ENCODE measurements around the gene SEMA3A.

The SEMA3A gene

GRCh38 chr7:83996879-83997278, 197.7 kb downstream of the SEMA3A start:
- DNase-seq: no peak

- no peak for DNase-seq
Observed at GRCh38 chr7:83987764-83988163, 206.8 kb downstream of the SEMA3A start.

DNA sequence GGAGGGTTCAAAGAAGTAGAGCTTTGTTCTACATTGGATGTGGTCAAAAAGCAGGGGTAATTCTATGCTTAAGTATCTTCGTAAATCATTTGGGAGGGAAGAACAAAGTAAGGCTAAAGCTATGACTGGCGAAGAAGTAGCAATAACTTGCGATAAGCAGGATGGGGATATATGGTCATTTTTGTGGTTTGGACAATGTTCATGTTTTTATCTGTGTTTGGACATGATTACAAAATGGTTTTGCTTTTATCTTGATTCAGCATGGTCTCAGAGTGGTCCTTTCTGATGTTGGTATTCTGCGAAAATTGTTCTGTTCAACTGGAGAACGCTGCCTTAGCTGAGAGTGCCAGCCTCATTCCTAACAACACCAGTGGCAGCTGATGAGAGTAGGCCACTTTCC, 208.8 kb downstream of the SEMA3A start:
- no peak for DNase-seq

DNA sequence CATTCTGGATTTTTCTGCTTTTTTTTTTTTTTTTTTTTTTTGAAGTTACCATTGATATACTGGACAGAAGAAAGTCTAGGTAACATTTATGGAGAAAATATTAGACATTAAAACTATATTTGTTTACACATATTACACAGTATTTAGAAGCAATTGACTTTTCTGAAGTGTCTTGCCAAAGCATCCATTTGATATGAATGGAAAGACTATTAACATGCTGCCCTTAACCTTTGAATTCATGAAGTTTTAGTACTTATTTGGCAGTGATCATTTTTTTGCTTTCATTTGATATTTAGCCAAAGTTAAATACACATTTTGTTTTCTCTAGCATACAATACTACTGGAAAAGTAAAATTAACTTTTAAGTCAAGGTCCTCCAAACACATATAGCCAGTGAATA, 210.0 kb downstream of the SEMA3A start:
- no peak for DNase-seq

DNA sequence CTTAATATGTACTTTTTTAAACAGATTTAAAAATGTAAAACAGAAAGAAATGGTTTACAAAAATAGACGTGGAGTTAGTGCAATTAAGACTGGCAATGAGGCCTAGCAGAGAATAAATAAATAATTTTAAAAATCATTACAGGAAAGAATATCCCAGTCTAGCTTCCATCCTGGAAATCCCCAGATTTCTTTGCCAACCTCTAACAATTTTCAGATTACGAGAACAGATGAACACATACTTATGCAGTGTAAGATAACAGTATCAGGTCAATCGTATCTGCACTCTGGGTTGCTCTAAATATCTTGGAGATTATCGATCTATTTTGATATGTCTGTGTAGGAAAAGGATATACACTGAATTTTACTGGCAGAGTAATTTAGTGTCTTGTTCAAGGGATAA, 210.5 kb downstream of the SEMA3A start:
- no peak for DNase-seq

GRCh38 chr7:83983606-83984005, 211.0 kb downstream of the SEMA3A start:
- no peak for DNase-seq

DNA sequence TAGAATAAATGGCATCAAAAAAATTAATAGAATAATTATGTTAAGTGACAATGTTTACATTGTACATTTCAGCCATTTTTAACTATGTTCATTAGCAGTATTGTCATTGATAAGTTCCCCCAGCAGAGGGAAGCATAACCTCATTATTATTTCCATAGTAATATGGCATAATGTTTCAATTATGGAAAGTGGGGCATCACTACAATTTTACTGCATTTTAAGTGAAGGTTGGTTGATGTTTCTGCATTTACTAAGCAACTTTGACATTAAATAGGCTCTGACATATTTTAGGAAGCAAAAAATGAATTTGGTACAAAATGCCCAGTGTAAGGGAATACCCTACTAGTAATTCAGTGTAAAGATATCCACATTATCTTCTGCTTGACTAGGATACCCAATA, 218.3 kb downstream of the SEMA3A start:
- peak; percentile 4 for DNase-seq

- no peak for DNase-seq
Observed at GRCh38 chr7:83970081-83970480, 224.5 kb downstream of the SEMA3A start.

DNA sequence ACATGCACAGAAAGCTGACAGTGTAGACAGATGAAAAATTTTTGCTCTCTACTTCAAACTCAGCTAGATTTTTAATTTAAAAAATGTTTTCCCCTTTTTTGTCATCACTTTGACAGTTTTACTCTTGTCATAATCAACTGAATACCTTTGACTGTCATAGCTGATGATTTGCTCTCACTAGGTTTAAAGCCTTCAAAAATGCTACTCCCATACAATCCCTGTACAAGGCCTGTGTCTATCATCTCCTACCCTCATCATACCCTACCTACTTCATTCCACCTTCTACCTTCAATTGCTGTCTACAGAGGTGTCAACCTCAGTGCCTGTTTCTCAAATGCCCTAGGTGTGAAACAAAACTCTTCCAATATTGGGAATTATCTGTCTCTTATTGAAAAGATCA, 230.3 kb downstream of the SEMA3A start:
- no peak for DNase-seq

DNA sequence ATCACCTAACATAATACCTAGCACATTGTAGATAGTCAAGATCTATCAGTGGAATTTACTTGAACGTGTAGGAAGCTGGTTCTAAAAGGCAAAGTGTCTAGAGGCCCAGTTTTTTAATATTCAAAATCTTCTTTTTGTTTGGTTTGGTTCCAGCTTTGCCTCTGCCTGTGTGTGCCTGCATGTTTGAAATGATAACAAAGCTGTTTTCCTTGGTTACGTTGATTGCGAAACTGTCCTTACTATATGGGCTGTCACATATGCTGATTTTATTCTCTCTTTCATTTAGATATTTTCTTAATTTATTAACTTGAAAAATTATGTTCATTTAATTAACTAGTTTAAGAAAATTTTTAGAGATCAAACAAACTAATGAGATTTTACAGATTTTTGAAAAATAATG, 237.3 kb downstream of the SEMA3A start:
- no peak for DNase-seq

DNA sequence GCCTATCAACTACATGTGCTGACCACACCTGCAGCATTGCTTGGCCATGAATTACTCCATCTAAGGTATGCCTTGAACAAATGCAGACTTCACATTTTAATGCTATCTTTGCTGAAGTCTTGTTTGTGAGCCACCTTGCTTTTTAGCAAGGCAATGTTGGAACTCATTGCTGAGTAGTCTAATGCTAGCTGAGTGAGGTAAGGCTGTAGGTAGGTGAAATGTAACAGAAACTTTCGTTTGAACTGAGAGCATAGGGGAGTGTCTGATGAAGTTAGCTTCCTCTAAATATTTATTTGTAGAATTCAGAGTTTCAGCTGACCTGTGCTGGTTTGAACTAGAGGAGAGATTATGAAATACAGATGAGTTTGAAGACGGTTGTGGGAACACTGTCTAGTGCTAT, 238.5 kb downstream of the SEMA3A start:
- no peak for DNase-seq

DNA sequence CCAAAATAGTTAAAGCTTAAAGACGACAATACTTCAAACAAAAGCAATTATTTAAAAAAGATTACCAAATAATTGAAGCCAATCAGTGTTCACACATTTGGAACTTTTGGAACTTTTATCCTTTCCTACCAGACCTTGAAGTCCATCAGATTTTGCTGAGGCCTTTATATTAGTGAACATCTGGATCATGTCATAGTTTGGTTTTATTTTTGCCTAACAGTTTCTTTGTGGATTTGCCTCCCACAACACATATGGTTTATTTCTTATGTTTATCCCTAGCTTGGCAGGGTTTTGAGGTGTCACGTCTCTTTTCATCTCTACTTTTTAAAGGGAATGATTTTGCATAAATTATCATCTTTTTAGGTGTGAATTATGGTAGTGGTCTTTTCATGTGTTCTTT, 242.4 kb downstream of the SEMA3A start:
- no peak for DNase-seq

DNA sequence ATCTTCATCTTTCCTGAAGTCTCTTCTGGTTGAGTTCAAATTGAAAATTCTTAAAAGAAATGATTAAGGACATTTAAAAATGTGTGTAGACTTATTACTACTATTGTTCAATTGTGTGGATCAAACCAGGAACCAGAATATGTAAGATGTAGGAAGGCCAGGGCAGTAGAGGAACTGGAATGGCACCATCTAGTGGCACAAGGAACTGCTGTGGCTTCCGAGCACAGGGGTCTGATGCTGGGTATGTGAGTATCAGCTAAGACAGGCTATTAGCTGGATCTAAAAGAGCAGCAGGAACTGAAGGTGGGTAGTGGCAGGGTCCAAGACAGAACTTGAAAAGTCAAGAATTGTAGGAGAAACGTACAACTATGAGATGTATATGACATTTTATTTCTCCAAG, 247.3 kb downstream of the SEMA3A start:
- DNase-seq: no peak

GRCh38 chr7:83946801-83947200, 247.8 kb downstream of the SEMA3A start:
- DNase-seq: no peak

DNA sequence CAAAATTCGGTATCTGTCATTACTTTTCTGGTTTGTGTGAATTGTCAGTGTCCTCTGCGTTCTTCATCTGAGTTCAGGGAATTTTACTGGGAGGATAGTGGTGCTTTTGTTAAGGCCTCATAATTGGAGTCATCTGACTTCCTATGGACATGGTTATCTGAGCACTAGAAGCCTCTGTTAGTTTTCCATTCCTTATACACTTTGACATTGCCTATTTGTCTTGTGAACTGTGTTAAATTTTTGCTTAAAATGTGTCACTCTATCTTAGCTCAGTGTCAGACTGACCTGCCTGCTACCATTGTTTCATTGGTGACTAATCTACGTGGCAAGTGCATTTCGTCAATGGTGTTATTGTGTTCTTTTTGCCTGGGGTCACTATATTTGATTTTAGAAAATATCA, 253.3 kb downstream of the SEMA3A start:
- DNase-seq: no peak

DNA sequence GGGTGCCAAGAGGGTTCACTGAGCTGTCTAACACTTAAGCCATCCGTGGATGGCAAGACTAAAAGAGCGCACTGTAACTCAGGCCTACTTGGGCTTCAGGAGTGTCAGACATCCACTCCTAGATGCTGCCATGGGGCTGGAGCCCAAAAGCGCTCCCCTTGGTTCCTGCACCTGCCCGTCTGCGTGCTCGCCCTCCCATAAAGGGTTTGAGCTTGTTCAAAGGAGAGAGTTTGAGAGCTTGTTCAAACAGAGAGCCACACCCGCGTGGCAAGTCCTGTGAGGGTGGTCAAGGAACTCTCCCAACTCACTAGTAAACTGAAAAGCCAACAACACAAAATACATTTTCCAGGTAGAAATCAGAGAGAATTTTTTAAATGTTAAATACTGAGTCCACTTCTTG, 256.7 kb downstream of the SEMA3A start:
- DNase-seq: no peak

GRCh38 chr7:83936056-83936708, 258.4 kb downstream of the SEMA3A start:
- DNase-seq: peak; percentile 37

DNA sequence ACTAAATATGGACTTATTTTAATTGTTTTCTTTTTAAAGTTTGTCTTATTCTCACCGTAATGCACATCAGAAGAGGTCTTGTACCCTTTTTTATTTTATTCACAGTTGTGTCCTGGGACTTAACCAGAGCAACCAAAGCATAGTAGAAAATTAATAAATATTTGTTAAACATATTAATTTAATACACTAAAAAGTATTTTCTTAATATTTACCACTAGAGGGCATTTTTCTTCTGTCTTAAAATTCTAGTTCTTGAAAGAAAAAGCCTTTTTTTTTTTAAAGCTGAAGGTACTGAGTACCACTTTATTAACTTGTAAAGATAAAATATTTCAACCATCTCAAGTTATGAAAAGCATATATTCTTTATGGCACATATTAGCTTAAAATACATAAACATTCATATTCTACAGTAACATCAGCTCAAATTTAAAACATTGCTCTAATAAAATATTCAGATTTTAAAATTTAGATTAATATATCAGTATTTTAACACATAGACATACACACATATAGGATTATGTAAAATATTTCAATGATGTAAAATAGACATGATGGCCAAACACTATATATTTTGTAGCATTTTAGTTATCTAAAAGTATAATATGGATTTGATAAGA, 260.4 kb downstream of the SEMA3A start:
- no peak for DNase-seq

- no peak for DNase-seq
Observed at GRCh38 chr7:83931968-83932367, 262.6 kb downstream of the SEMA3A start.

DNA sequence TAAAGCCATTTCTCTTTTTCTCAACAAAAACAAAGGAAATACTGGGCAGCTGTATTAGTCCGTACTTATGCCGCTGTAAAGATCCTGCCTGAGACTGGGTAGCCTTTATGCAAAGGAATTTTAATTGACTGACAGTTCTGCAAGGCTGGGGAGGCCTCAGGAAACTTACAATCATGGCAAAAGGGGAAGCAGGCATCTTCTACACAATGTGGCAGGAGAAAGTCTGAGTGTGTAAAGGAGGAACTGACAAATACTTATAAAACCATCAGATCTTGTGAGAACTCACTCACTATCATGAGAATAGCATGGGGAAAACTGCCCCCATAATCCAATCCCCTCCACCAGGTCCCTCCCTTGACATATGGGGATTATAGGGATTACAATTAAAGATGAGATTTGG, 264.3 kb downstream of the SEMA3A start:
- no peak for DNase-seq

GRCh38 chr7:83925860-83926259, 268.7 kb downstream of the SEMA3A start:
- no peak for DNase-seq

DNA sequence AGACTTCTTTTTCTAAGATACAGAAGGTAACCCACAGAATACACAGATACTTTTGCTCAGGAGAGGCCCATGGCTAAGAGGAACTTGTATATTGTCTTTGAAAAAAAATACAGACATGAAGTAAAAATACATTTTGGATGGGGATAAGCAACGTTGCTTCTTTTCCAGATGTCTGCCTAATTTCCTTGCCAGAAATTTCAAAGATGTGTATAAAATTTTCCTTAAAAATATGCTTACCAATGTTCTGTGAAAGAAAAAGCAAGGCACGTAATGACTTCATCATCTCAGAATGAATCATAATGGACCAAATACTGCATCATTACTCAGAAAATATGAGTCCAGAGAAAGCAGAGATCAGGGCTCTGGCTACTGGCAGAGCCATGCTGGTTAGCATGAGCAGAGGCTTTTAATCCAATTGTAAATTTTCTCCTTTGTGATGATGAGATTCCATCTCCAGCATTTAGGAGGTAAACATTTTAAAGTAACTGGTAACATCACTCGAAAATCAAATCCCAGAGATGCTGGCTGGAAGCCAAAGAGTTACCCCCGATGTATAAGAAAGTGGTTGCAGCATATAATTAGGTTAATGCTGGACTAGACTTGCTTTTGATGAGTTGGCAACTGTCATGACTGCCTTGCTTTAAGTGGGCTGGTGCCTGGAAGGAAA, 272.5 kb downstream of the SEMA3A start:
- DNase-seq: no peak

DNA sequence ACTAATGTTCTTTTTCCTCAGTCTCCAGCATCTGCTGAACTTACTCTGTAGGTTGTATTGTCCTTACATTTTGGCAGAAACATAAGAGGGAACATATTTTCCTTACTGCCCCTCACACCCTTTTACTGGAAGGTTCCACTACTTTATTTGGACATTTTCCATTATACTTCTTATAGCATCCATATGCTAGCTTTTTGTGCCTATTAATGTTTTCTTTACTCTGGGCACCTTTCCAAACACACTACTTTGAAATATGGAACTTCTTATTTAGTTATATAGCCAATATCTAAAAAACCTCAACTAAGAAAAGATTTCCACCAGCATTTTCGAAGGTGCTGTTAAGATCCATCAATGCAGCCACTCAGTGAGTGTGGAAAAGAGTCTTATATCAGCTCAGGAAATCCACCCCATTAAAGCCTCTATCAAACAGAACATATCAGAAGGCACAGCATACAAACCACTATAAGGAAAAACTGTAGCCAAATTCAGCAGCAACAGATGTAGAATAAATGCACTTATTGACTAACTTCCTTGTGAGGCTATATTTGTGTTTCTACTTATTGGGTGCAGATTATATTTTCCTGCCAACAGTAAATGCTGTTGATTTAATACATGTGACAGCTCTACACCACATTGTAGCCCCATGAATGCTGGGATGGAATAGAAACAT, 273.2 kb downstream of the SEMA3A start:
- no peak for DNase-seq

- DNase-seq: no peak
Observed at GRCh38 chr7:83918142-83918541, 276.4 kb downstream of the SEMA3A start.

Measured in stimulated activated CD4-positive, alpha-beta T cell treated with anti-CD3 and anti-CD28 coated beads, Interleukin-4, amount 100 ng/mL, for 24 hours (primary cell).